ENCODE measurements around the gene S100A14. TPM values are rescaled to one million over a fixed set of nuclear protein-coding genes. Genes with fewer than 3 reads are reported as not detected.

Gene S100A14
- total and polyA plus RNA-seq, 2 experiments from 2014 or later: 0.31 to 2.1 TPM

GRCh38 chr1:153648000-153648643 is 32.0 kb upstream of the S100A14 start:
- Histone ChIP-seq H3K79me2 (ENCODE audit: insufficient read depth) (peaks cover 9% of the 10 kb centered on the region; the same call in 1 of the 2 replicates), H3K4me1 (ENCODE audit: insufficient read depth) (peaks cover 7% of the 10 kb centered on the region), H3K9me2 (ENCODE audit: insufficient read depth) (no peaks in the 10 kb centered on the region), H4K20me1 (ENCODE audit: insufficient read depth) (no peaks in the 10 kb centered on the region), H3F3A (ENCODE audit: insufficient read depth) (peaks cover 34% of the 10 kb centered on the region), H3K4me3 (no peak overlapping the region), H3K4me2 (ENCODE audit: unreplicated experiment) (no peak overlapping the region), H3K36me3 (ENCODE audit: low read depth) (peaks cover 31% of the 10 kb centered on the region), H2AFZ (no peak overlapping the region), H3K9me3 (ENCODE audit: low read depth) (no peaks in the 10 kb centered on the region), H3K27ac (no peak overlapping the region), H3K27me3 (replicated peaks; ENCODE audit: insufficient read depth) (no peaks in the 10 kb centered on the region), H3K9ac (no peak overlapping the region)
- WGBS, 2 experiments (ENCODE audit: low coverage in 1 of 2, low lambda C conversion rate in 2 of 2, missing lambda C conversion rate in 2 of 2): 81% methylated on average over 10 of the region's 10 CpGs
- no peak for TF ChIP-seq EZH2phosphoT487 (IDR thresholded peaks at IDR 0.05; ENCODE audit: insufficient read depth, low read depth)
- TF ChIP-seq EZH2 (IDR thresholded peaks at IDR 0.05; ENCODE audit: insufficient read depth, poor library complexity, severe bottlenecking): no peak
- DNase-seq: no peak
- in situ Hi-C loops (cut with MboI): no loop called here

GRCh38 chr1:153647346-153647714 is 31.2 kb upstream of the S100A14 start:
- Histone ChIP-seq H3K4me1 (ENCODE audit: insufficient read depth) (no peaks in the 10 kb centered on the region), H3K4me2 (ENCODE audit: unreplicated experiment) (no peak overlapping the region), H3K9me3 (ENCODE audit: low read depth) (no peaks in the 10 kb centered on the region), H4K20me1 (ENCODE audit: insufficient read depth) (no peaks in the 10 kb centered on the region), H3K9me2 (ENCODE audit: insufficient read depth) (no peaks in the 10 kb centered on the region), H3K79me2 (ENCODE audit: insufficient read depth) (peaks cover 16% of the 10 kb centered on the region), H3F3A (ENCODE audit: insufficient read depth) (peaks cover 30% of the 10 kb centered on the region), H3K36me3 (ENCODE audit: low read depth) (peaks cover 39% of the 10 kb centered on the region), H2AFZ (no peak overlapping the region), H3K27me3 (replicated peaks; ENCODE audit: insufficient read depth) (no peaks in the 10 kb centered on the region), H3K9ac (no peak overlapping the region), H3K27ac (no peak overlapping the region), H3K4me3 (no peak overlapping the region)
- no peak for DNase-seq
- TF ChIP-seq EZH2phosphoT487 (IDR thresholded peaks at IDR 0.05; ENCODE audit: insufficient read depth, low read depth) (no peak), EZH2 (IDR thresholded peaks at IDR 0.05; ENCODE audit: insufficient read depth, poor library complexity, severe bottlenecking) (no peak)
- in situ Hi-C loops (cut with MboI): no loop called here
- 34 to 38% methylated on average over 2 of the region's 2 CpGs for WGBS, 2 experiments (ENCODE audit: low coverage in 1 of 2, low lambda C conversion rate in 2 of 2, missing lambda C conversion rate in 2 of 2)

- Histone ChIP-seq H3K9me2 (ENCODE audit: insufficient read depth) (no peaks in the 10 kb centered on the region), H3K79me2 (ENCODE audit: insufficient read depth) (peaks cover 21% of the 10 kb centered on the region), H3K4me2 (ENCODE audit: unreplicated experiment) (no peak overlapping the region), H3K27ac (no peak overlapping the region), H3K36me3 (ENCODE audit: low read depth) (peaks cover 44% of the 10 kb centered on the region), H2AFZ (no peak overlapping the region), H3K27me3 (replicated peaks; ENCODE audit: insufficient read depth) (no peaks in the 10 kb centered on the region), H3K4me1 (ENCODE audit: insufficient read depth) (no peaks in the 10 kb centered on the region), H3F3A (ENCODE audit: insufficient read depth) (peaks cover 33% of the 10 kb centered on the region), H3K9ac (no peak overlapping the region), H4K20me1 (ENCODE audit: insufficient read depth) (no peaks in the 10 kb centered on the region), H3K4me3 (no peak overlapping the region), H3K9me3 (ENCODE audit: low read depth) (no peaks in the 10 kb centered on the region)
- TF ChIP-seq EZH2 (IDR thresholded peaks at IDR 0.05; ENCODE audit: insufficient read depth, poor library complexity, severe bottlenecking) (no peak), EZH2phosphoT487 (IDR thresholded peaks at IDR 0.05; ENCODE audit: insufficient read depth, low read depth) (no peak)
- no peak for DNase-seq
- WGBS, 2 experiments (ENCODE audit: low coverage in 1 of 2, low lambda C conversion rate in 2 of 2, missing lambda C conversion rate in 2 of 2): 88 to 90% methylated on average over 5 of the region's 5 CpGs
- in situ Hi-C loops (cut with MboI): no loop called here
Observed at GRCh38 chr1:153646672-153647345, 30.7 kb upstream of the S100A14 start.

GRCh38 chr1:153643816-153644215 is 27.7 kb upstream of the S100A14 start:
- Histone ChIP-seq H3K4me1 (ENCODE audit: insufficient read depth) (no peaks in the 10 kb centered on the region), H3K27ac (no peak overlapping the region), H3K4me3 (no peak overlapping the region), H3K27me3 (replicated peaks; ENCODE audit: insufficient read depth) (no peaks in the 10 kb centered on the region), H4K20me1 (ENCODE audit: insufficient read depth) (no peaks in the 10 kb centered on the region), H3F3A (ENCODE audit: insufficient read depth) (peaks cover 37% of the 10 kb centered on the region), H3K9me2 (ENCODE audit: insufficient read depth) (no peaks in the 10 kb centered on the region), H3K36me3 (ENCODE audit: low read depth) (peaks cover 73% of the 10 kb centered on the region), H3K4me2 (ENCODE audit: unreplicated experiment) (no peak overlapping the region), H3K79me2 (ENCODE audit: insufficient read depth) (peaks cover 51% of the 10 kb centered on the region), H3K9ac (no peak overlapping the region), H3K9me3 (ENCODE audit: low read depth) (no peaks in the 10 kb centered on the region), H2AFZ (no peak overlapping the region)
- no peak for DNase-seq
- in situ Hi-C loops (cut with MboI): no loop called here
- TF ChIP-seq EZH2 (IDR thresholded peaks at IDR 0.05; ENCODE audit: insufficient read depth, poor library complexity, severe bottlenecking): no peak
- no peak for TF ChIP-seq EZH2phosphoT487 (IDR thresholded peaks at IDR 0.05; ENCODE audit: insufficient read depth, low read depth)

Data from GM23248 (cell line).